DMS53 (cell line): Measurements from ENCODE around the gene FADS1.

Experiments used
- DNase-seq: peaks from one replicate; lab custom pipeline; 2025; lab: John Stamatoyannopoulos, UW

The FADS1 gene

DNA sequence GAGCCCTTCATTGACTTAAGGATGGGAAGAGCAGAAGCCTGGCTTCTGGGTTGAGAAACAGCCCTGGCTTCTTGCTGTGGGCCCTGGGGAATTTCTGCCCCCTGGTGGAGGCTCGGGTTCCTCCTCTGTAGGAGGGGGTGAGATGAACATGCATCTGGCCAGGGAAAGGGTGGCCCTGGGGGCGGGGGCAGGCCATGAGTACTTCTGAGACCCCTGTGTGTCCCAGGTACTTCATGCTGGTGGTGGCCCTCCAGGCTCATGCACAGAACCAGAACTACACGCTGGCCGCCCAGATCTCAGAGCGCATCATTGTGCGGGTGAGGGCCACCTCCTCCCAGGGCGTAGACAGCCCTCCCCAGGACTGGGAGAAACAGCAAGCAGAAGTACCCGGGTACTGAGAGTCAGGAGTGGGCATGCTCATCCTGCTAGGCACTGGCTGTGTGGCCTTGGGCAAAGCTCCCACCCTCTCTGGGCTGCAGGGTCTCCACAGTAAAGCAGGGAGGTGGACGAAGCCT, 40.2 kb downstream of the FADS1 start:
- peak; percentile 84 for DNase-seq

DNA sequence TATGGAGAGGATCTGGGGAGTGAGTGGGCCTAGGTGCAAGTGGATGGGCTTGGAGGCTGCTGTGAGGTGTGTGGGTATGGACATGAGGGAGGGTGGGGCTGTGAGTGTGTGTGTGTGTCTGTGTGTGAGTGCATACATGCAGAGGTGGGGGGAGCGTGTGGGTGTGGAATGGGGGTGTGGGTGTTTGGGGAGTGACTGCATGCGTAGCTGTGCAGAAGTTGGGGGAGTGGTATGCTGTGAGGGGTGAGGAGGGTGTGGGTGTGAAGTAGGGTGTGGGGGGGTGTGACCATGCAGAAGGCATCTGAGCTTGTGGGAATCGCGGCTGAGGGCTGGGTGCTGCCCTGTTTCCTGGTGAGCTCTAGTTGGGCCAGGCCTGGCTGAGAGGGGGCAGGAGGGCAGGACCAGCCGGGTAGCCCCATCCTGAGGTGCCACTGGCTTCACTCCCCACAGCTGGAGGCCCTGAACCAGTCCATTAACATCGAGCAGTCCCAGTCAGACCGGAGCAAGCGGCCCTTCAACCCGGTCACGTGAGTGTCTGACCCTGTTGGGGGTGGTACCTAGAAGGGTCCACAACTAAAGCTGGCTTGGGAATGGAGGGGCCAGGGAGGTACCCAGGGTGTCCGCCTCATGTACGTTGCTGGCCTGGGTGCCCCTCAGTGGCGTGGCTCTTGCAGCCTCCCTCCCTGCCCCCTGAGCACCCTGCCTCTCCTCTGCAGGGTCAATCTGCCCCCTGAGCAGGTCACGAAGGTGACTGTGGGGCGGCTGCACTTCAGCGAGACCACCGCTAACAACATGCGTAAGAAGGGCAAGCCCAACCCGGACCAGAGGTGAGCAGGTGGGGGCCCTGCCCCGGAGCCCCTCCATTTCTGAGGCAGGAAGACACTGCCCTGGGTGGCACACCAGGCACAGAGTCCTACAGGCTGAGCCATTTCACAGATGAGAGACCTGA, 40.9 kb downstream of the FADS1 start:
- no peak for DNase-seq

DNA sequence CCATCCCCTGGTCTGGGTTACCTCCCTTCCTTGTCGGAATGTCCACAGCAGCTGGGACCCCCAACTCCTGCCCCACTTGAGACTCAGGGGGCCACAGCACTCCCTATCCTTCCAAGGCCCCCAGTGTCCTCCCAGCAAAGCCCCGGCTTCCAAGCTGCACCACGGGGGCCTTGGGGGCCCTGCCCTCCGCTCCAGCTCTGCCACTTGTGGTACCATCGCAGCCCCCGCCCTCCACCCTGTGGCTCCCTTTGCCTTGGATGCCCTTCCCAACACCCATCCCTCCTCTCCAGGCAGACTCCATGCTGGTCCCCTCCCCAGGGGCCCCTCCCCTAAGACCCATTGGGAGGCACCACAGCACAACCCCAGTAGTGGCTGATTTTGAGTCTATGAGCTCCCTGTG, 41.7 kb downstream of the FADS1 start:
- no peak for DNase-seq

DNA sequence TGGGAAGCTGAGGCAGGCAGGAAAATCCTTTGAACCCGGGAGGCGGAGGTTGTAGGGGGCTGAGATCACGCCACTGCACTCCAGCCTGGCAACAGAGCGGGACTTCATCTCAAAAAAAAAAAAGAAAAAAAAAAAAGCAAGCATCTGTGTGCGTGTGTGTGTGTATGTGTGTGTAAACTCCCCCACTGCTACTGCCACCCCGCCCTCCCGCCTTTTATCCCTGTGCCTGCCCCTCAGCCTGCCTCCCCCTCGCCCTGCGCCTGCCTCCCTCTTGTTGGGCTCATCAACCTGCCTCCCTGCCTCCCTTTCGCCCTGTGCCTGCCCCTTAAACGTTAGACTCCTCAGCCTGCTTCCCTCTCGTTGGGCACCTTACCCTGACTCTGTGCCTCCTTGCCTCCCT, 42.4 kb downstream of the FADS1 start:
- no peak for DNase-seq

DNA sequence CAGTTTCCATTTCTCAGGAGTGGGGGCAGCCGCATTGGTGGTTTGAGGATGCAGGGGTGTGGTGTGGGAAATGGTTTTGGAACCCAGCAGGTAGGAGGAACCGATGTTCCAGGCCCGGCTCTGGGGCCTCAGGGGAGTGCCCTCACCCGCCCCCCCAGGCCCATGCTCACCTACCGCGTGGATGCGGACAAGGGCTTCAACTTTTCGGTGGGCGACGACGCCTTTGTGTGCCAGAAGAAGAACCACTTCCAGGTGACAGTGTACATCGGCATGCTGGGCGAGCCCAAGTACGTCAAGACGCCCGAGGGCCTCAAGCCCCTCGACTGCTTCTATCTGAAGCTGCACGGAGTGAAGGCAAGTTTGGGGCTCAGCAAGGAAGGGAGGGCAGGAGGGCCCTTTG, 43.0 kb downstream of the FADS1 start:
- no peak for DNase-seq

DNA sequence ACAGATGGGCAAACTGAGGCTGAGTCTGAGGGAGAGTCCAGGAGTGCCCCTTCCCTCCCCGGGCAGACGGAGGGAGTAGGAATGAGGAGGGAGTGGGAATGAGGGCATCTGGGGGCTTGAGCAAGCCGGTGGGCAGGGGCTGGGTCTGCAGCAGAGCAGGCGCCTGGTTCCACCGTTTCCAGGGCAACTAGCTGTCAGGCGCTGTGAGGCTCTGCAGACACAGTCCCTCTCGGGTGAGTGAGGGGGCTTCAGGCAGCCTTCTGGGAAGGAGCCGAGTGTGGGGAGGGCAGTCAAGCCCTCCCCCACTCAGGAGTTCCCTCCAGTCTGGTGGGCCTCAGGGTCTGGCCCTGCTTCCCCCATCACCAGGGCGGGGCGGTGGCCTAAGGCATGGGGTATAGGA, 43.4 kb downstream of the FADS1 start:
- DNase-seq, result no peak

DNA sequence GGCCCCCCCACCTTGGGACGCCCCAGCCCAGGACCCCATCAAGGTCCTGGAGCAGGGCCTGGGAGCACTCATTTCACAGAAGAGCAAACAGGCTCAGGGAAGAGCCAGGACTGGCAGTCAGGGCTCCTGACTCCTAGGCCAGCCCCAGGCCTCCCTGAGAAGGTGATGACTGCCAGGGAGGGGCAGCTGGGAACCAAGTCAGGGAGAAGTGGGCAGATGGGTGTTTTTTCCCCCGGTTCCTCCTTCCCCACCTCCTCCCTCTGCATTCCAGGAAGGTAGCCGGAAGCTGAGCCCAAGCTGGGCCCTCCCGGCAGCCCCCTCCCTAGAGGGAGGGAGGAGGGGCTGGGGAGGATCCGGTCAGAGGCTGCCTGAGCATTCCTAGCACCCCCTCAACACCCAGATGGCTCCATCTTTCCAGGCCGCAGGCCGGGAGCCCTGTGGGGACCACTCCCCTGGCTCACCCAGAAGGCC, 44.8 kb downstream of the FADS1 start:
- DNase-seq, result no peak

DNA sequence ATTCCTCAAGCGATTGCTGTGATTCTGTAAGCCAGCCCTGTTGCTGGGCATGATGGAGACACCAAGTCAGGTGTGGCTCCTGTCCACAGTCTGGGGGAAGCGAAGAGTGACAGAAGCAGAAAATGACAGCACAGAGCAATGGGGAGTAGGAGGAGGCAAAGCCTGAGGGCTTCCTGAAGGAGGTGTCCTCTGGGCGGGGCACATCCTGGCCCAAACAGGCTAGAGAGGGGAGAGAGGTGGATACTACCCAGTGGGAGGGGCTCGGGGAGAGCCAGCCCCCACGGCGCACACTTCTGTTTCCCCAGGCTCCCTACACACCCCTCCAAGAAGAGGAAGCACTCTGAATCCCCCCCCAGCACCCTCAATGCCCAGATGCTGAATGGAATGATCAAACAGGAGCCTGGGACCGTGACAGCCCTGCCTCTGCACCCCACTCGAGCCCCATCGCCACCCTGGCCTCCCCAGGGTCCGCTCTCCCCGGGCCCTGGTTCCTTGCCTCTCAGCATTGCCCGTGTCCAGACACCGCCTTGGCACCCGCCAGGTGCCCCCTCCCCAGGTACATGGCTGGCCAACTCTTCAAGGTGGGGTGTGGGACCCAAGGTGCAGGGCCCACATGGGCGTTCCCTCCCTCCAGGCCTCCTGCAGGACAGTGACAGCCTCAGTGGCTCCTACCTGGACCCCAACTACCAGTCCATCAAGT, 45.5 kb downstream of the FADS1 start:
- DNase-seq, result no peak

DNA sequence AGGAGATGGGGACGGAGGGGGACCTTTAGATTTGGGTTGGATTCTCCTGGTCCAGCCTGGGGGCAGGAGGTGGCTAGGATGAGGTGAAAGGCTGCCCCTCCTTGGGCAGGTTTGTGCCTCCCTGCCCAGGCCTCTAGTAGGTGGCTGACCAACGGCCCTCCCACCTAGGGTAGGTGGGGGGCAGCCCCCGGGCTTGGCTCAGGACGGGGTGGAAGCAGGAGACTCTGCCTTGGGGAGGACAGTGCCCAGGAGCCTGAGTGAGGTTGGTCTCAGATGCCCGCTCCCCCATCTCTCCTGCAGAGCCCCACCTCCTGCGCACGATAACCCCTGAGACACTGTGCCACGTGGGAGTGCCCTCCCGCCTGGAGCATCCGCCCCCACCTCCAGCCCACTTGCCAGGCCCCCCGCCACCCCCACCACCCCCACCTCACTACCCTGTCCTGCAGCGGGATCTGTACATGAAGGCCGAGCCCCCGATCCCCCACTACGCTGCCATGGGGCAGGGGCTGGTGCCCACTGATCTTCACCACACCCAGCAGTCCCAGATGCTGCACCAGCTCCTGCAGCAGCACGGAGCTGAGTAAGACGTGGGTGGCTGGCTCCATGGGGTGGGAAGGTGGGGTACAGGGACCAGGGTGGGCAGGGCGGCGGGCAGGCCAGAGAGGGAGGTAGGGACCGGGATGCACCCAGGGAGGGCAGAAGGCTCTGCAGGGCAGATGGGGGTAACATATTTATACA, 46.7 kb downstream of the FADS1 start:
- DNase-seq, result no peak

DNA sequence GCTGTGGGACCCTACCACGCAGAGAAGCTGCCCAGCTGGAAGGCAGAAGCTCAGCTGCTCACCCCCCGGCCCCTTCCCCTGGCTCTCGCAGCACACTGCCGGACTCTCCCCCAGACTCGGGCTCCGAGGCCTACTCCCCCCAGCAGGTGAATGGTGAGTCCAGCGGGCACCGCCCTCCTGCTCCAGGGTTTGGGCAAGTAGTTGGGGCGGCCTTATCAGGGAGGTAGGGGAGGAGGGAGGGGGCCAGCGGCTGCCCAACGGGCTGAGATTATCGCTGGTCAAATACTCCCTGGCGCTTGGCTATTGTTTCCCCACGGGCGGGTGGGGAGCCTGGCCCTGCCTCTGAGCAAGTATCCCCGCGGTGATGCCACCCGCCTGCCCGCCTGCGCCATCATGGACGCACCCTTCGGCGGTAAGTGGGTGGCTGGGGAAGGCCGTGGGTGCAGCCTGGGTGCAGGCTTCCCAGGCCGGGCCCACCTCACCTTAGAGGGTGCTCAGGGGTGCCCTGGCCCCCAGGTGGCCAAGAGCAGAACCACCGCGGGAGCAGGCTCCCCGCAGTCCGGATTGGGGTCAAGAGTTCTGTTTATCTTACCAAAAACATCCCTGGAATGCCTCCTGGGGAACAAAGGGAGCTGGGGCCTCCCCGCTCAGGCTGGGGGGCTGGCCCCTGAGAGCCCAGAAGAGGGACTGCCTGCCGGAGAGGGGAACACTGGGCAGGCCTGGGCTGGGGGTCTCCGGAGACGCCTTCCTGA, 47.5 kb downstream of the FADS1 start:
- no peak for DNase-seq

DNA sequence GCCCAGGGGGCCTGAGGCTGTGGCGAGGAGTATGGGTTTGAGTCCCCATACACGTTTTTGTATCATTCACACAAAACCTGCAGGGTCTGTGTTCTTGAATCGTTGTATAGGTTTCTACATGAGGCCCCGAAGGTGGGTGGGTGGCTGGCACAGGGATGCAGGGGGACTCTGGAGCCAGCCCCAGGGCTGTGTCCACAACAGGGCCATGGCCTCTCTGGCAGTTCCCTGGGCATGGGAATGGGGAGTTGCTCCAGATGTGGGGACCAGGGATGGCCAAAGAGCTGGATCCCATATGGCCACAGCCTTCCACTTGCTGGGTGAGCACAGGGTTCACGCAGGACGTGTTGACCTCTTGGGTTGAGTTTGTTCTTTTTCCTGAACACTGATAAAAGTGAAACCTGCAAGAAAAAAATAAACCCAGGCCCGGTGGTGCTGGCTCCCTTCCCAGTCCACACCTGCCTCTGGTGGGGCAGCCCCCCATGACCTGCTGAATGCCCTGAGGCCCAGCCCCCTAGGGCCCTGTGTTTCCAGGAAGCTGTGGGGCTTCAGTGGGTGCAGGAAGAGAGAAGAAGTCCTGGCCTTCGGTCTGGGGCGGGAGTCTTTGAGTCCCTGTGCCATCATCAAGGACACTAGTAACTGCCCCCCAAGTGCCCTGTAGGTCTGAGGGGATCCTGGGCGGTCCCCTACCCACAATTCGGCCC, 48.3 kb downstream of the FADS1 start:
- DNase-seq, result no peak

DNA sequence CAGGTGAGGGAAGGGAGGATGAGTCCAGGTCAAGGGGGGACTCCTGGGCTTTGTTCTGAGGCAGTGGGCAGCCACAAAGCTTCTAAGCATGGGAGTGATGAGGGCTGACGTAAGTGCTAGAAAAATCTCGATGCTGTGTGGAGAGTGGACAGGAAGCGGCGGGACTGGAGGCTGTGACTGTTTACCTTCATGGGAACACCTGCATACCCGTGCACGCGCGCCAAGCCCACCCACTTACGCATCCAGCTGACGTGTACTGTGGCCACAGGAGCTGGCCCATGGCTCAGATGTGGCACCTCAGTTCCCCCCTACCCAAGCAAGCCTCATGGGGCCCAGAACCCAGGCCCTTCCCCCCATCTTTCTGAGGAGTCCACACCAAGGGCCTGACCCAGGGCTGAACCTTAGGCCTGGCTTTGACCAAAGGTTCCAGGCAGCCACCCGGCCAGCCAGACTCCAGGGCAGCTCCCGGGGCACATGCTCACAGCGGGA, 50.4 kb downstream of the FADS1 start:
- peak; percentile 61 for DNase-seq

DNA sequence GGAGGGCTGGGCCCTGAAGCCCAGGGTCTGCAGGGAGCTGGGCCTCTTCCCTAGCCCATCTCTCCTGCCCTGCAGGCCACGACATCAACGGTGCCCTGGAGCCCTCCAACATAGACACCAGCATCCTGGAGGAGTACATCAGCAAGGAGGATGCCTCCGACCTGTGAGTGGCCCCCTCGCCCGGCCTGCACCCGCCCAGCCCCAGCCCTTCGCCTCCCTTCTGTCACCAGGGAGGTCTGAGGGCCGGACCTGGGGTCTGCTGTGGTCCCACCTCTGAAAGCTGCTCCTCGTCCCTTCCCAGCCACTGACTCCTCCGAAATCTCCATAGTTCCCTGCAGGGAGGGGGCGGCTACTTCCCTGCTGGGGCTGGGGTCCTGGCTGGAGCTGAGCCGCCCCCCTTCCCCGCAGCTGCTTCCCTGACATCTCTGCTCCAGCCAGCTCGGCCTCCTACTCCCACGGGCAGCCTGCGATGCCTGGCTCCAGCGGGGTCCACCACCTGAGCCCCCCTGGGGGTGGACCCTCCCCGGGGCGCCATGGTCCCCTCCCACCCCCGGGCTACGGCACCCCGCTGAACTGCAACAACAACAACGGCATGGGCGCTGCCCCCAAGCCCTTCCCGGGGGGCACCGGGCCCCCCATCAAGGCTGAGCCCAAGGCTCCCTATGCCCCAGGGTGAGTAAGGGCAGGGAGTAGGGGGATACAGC, 51.1 kb downstream of the FADS1 start:
- no peak for DNase-seq

DNA sequence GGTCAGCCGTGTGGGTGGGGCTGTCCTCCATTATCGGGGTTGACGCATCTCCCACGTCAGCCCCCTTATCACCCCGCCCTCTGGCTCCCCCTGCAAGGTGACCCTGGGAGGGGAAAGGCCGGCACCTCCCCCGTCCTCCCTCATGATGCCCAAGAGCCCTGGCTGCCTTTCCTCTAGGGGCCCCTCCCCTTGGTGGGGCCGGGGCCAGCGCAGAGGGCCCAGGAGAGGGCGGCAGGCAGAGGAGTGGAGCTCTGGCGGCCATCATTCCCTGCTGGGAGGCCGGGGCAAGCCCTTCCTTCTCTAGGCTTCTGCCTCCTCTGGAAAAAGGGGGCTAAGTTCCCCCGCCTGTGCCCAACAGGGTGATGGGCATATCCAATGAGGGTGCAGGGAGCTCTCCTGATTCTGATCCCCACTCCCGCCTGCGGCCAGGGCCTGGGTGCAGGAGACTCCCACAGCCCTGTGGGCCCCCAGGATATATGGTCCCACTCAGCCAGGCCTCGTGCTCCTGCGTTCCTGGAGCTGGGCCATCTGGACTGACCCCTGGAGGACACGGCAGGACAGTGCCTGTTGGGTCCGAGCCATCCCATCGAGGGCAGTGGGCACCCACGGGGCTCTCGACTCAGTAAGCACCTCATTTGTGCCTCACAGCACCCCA, 52.1 kb downstream of the FADS1 start:
- DNase-seq, result no peak

DNA sequence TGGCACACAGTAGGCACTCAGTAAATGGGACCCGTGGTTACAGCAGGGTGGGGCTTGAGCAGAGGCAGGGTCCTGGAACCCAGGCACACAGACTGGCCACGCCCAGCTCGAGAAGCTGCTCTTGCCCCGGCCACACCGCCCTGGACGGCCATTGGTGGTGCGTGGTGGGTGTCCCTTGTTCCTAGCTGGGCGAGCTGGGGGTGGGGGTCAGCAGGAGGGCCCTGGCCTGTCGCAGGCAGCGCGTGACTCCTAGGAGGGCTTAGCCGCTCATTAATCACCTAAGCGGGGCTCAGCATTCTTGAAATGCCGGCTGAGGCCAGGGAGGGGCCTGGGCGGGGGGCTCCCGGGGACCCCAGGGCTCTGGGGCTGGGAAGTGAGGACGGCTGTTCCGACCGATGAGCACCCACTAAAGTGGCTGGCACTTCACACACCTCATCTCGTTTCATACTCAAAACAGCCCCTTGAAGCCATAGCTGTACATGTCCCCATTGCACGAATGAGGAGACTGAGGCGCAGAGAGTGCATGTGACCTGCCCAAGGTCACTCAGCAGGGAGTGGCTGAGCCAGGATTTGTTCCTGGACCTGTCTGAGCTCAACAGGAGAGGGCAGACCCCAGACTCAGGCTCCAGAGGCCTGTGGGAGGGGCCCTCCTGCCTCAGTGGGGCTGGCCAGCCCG, 52.7 kb downstream of the FADS1 start:
- no peak for DNase-seq

DNA sequence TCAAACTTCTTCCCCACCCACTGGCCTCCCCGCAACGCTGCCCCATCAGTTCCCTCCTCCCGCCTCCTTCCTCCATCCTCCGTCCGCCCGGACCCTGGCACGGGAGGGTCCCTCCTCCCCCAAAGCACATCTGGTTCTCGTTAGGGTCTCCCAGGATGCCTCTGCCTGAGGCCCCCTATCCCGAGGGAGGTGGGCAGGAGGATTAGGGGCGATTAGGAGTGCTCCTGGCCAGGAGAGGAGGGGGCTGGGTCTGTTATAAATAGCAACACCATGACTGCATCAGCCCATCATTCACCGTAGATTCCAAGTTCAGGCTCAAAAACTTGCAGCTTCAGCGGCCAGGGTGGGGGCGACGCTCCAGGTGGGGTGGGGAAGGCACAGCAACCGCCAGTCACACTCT, 54.0 kb downstream of the FADS1 start:
- no peak for DNase-seq

DNA sequence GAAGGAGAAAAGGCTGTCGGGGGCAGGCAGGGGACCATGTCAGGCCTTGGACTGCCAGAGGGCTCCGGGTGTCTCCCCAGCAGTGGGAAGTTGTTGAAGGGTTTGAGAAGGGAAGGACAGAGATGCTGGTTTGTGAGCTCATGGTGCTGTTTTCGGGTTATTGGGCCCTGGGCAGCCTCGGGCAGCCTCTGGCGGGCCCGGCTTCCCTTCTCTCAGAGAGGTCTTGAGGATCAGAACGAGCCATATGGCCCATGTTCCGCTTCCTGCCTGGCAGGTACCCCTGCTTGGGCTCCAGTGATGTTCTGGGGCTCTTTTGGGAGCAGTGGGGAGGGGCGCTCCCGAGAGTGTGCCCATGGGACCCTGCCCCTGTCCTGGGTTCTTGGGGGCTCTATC, 54.6 kb downstream of the FADS1 start:
- DNase-seq, result no peak

DNA sequence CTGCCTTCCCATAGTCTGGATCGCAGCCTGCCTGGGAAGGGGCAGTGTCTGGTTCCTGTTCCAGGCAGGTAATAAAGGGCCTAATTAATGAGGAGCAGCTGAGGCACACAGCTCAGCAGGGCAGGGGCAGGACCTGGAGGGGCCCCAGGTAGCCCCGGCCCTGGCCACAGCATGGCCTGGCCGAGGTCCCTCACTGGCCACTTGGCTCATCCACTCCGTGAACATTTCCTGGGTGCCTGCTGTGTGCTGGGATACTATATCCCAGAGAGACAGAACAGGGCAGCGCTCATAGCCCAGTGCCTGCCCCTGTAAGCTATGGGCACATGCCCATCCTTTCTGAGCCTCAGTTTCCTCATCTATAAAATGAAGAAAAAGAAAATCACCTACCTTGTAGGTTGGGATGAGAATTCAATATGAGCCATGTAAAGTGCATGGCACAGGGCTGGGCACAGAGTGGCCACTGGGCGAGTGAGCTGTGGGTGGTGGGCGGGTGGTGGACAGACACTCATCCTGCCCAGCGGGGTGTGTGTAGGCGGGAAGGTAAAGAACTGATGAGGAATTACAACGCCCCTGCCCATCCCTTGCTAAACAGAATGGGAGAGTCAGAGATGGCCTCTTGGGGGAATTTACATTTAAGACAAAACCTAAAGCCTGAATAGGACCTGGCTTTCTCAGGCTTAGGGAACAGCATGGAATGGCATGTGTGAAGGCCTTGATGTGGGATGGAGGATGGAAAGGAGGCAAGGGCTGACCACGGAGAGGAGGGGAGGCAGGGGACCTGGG, 55.2 kb downstream of the FADS1 start:
- no peak for DNase-seq
